ENCODE results near the gene MSRB3. TPM values are rescaled to one million over a fixed set of nuclear protein-coding genes. Genes with fewer than 3 reads are reported as not detected.

The MSRB3 gene
- total and polyA plus RNA-seq, 2 experiments from 2014 or later, result 16.9 to 19.2 TPM

DNA sequence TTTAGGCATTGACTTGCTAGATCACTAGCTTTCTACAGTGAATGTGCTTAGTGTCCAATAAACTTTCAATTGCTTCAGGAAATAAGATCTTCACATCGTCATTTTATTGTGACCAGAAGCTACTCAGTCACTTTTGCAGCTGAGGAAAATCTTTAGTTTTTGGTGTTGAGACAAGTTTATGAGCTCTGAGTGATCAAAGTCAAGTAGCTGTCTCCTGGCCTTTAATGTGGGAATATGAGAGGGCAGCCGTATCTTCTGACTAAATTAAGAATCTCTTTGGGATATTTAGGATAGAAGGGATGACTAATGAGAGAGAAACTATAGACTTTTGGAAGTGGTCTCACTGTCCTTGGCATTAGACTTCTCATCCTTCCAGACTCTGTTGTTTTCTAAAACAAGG lies 21.6 kb downstream of the MSRB3 start:
- DNase-seq (ENCODE audit: low spot score), result no peak
- no peaks in the 10 kb centered on the region for H3K4me1 ChIP-seq (ENCODE audit: insufficient read depth)
- WGBS (ENCODE audit: low lambda C conversion rate, missing lambda C conversion rate), result 59% methylated on average over 2 of the region's 2 CpGs
- H3K27ac ChIP-seq, result no peak overlapping the region
- H3K79me2 ChIP-seq, result peaks cover 3% of the 10 kb centered on the region
- no peak overlapping the region for H3K4me3 ChIP-seq
- H3K9me2 ChIP-seq (replicated peaks; ENCODE audit: insufficient read depth), result no peaks in the 10 kb centered on the region
- TF ChIP-seq, protein P1, sequence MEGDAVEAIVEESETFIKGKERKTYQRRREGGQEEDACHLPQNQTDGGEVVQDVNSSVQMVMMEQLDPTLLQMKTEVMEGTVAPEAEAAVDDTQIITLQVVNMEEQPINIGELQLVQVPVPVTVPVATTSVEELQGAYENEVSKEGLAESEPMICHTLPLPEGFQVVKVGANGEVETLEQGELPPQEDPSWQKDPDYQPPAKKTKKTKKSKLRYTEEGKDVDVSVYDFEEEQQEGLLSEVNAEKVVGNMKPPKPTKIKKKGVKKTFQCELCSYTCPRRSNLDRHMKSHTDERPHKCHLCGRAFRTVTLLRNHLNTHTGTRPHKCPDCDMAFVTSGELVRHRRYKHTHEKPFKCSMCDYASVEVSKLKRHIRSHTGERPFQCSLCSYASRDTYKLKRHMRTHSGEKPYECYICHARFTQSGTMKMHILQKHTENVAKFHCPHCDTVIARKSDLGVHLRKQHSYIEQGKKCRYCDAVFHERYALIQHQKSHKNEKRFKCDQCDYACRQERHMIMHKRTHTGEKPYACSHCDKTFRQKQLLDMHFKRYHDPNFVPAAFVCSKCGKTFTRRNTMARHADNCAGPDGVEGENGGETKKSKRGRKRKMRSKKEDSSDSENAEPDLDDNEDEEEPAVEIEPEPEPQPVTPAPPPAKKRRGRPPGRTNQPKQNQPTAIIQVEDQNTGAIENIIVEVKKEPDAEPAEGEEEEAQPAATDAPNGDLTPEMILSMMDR (IDR thresholded peaks at IDR 0.05; ENCODE audit: poor library complexity), result no peak
- no peak for TF ChIP-seq EZH2 (IDR thresholded peaks at IDR 0.05; ENCODE audit: borderline replicate concordance)
- no peak for TF ChIP-seq EZH2phosphoT487 (IDR thresholded peaks at IDR 0.05; ENCODE audit: low read depth, severe bottlenecking, unreplicated experiment)
- H4K20me1 ChIP-seq (ENCODE audit: insufficient read depth, poor library complexity, severe bottlenecking), result no peaks in the 10 kb centered on the region
- no peaks in the 10 kb centered on the region for H3K9me3 ChIP-seq (ENCODE audit: low read depth)
- no peak overlapping the region for H2AFZ ChIP-seq
- H3K4me2 ChIP-seq, result no peak overlapping the region
- H3K27me3 ChIP-seq, result no peaks in the 10 kb centered on the region
- no peaks in the 10 kb centered on the region for H3K36me3 ChIP-seq (replicated peaks; ENCODE audit: insufficient read depth, low read depth)

- Histone ChIP-seq H3K4me2 (no peak overlapping the region), H3K27ac (no peak overlapping the region), H3K4me3 (no peak overlapping the region), H2AFZ (no peak overlapping the region), H3K79me2 (peaks cover 3% of the 10 kb centered on the region), H3K9me3 (ENCODE audit: low read depth) (no peaks in the 10 kb centered on the region), H3K36me3 (replicated peaks; ENCODE audit: insufficient read depth, low read depth) (no peaks in the 10 kb centered on the region), H3K9me2 (replicated peaks; ENCODE audit: insufficient read depth) (no peaks in the 10 kb centered on the region), H4K20me1 (ENCODE audit: insufficient read depth, poor library complexity, severe bottlenecking) (no peaks in the 10 kb centered on the region), H3K27me3 (no peaks in the 10 kb centered on the region), H3K4me1 (ENCODE audit: insufficient read depth) (no peaks in the 10 kb centered on the region)
- TF ChIP-seq, protein P1 (IDR thresholded peaks at IDR 0.05; ENCODE audit: poor library complexity), result peak; percentile 29
- no peak for TF ChIP-seq EZH2 (IDR thresholded peaks at IDR 0.05; ENCODE audit: borderline replicate concordance)
- TF ChIP-seq EZH2phosphoT487 (IDR thresholded peaks at IDR 0.05; ENCODE audit: low read depth, severe bottlenecking, unreplicated experiment), result no peak
- WGBS (ENCODE audit: low lambda C conversion rate, missing lambda C conversion rate), result 49% methylated on average over 3 of the region's 3 CpGs
- peak; percentile 13 for DNase-seq (ENCODE audit: low spot score)
These were observed 22.3 kb downstream of the MSRB3 start for GRCh38 chr12:65300679-65301349.

GRCh38 chr12:65302891-65303290 lies 24.4 kb downstream of the MSRB3 start:
- Histone ChIP-seq H2AFZ (no peak overlapping the region), H3K4me3 (no peak overlapping the region), H3K79me2 (peaks cover 3% of the 10 kb centered on the region), H3K27me3 (no peaks in the 10 kb centered on the region), H3K9me2 (replicated peaks; ENCODE audit: insufficient read depth) (no peaks in the 10 kb centered on the region), H3K4me1 (ENCODE audit: insufficient read depth) (peaks cover 2% of the 10 kb centered on the region), H3K9me3 (ENCODE audit: low read depth) (no peaks in the 10 kb centered on the region), H3K27ac (no peak overlapping the region), H3K36me3 (replicated peaks; ENCODE audit: insufficient read depth, low read depth) (no peaks in the 10 kb centered on the region), H4K20me1 (ENCODE audit: insufficient read depth, poor library complexity, severe bottlenecking) (no peaks in the 10 kb centered on the region), H3K4me2 (no peak overlapping the region)
- WGBS (ENCODE audit: low lambda C conversion rate, missing lambda C conversion rate), result 46% methylated on average over 3 of the region's 3 CpGs
- DNase-seq (ENCODE audit: low spot score), result no peak
- TF ChIP-seq, protein P1 (IDR thresholded peaks at IDR 0.05; ENCODE audit: poor library complexity), result no peak
- TF ChIP-seq EZH2phosphoT487 (IDR thresholded peaks at IDR 0.05; ENCODE audit: low read depth, severe bottlenecking, unreplicated experiment) (no peak), EZH2 (IDR thresholded peaks at IDR 0.05; ENCODE audit: borderline replicate concordance) (no peak)

All from hepatocyte (in vitro differentiated cells).